GM06990 (cell line): ENCODE data around the gene PITPNM1.
A peak's percentile ranks its signal among the peaks of the same experiment; 100 is the strongest.
"Not testable (repeated sequence)": the region's sequence is repeated elsewhere in the genome, so short reads cannot be mapped to it uniquely, and the experiment has no call there.

ENCODE experiments used
- DNase-seq: peaks from one replicate; pipeline ENCODE4 v3.0.0-alpha.2; 2011; ENCODE audit not compliant: insufficient read length; ENCODE audit errors: extremely low read depth
- H3K27me3 ChIP-seq: replicated peaks from 2 replicates; pipeline ENCODE4 v1.6.0; 2011; ENCODE audit warnings: low read length; ENCODE audit not compliant: control insufficient read depth, insufficient read depth
- H3K36me3 ChIP-seq: 2 replicates; pipeline ENCODE4 v1.5.1; 2011; ENCODE audit warnings: low read length; ENCODE audit not compliant: control insufficient read depth, insufficient read depth
- H3K4me3 ChIP-seq: replicated peaks from 2 replicates; pipeline ENCODE4 v1.5.1; 2011; ENCODE audit warnings: low read depth, mild to moderate bottlenecking, control low read depth, low read length
- TF ChIP-seq, protein P1 (sequence below): IDR thresholded peaks from 2 replicates; pipeline ENCODE4 v1.5.1; 2011; ENCODE audit warnings: low read length, control low read depth, mild to moderate bottlenecking, inconsistent platforms; ENCODE audit not compliant: insufficient read depth, poor library complexity, severe bottlenecking

PITPNM1 gene

DNA sequence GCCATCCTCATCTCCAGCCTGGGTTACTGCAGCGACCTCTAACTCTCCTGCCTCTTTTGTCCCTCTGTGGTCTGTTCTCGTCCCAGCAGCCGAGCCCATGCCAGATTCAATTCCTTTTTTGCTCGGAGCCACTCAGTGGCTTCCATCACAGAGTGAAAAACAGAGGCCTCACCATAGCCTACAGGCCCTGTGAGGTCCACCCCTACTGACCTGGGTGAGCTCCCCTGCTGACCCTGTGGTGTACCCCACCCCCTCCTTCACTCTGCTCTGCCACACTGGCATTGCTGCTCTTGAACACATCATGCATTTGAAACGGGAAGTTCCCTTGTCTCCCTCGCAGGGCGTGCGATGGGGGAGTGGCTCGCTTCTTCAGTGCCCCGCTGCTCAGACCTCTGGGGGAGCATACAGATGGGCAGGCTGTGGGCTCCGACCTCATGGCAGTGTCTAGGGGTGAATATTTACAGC, 20.3 kb downstream of the PITPNM1 start:
- no peaks in the 10 kb centered on the region for H3K27me3 ChIP-seq
- TF ChIP-seq, protein P1, sequence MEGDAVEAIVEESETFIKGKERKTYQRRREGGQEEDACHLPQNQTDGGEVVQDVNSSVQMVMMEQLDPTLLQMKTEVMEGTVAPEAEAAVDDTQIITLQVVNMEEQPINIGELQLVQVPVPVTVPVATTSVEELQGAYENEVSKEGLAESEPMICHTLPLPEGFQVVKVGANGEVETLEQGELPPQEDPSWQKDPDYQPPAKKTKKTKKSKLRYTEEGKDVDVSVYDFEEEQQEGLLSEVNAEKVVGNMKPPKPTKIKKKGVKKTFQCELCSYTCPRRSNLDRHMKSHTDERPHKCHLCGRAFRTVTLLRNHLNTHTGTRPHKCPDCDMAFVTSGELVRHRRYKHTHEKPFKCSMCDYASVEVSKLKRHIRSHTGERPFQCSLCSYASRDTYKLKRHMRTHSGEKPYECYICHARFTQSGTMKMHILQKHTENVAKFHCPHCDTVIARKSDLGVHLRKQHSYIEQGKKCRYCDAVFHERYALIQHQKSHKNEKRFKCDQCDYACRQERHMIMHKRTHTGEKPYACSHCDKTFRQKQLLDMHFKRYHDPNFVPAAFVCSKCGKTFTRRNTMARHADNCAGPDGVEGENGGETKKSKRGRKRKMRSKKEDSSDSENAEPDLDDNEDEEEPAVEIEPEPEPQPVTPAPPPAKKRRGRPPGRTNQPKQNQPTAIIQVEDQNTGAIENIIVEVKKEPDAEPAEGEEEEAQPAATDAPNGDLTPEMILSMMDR = no peak
- peak overlapping the region; percentile 63 for H3K4me3 ChIP-seq
- peak; percentile 81 for DNase-seq
- H3K36me3 ChIP-seq = peaks cover 6% of the 10 kb centered on the region

DNA sequence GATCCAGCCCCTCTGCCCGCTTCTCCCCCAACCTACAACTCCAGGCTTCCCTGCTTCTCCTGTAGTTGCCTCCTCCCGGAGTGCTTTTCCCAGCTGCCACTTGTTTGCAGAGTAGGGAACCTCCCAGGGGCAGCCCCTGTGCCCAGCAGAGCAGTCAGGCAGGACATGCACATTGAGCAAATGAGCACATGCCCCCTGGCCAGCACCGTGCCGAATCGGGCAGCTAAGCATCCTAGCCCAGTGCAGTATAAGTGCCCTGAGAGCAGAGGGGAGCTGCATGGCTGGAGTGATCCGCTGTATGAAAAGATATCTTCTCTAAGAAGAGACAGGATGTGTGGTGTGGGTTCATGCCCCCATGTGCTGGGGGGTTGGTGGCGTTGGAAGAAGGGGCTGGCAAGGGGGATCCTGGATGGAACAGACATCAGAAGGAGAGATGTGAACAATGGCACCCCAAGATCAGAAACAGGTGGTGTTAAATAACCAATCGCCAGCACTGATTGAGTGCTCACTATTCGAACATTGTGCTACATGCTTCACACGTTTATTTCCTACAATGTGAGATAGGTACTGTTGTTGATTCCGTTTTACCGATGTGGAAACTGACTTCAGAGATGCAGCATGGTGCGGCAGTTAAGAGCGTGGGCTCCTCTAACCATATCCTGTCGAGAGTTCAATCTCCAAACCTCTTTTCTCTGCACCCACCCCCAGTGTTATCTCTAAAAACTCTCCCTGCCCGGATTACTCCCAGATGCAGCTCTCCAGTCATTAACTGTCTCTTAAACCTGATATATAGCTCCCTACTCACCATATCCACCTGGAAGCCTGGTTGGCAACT, 21.1 kb downstream of the PITPNM1 start:
- Histone ChIP-seq H3K36me3 (peaks cover under 1% of the 10 kb centered on the region; the same call in 1 of the 2 replicates), H3K27me3 (no peaks in the 10 kb centered on the region), H3K4me3 (peak overlapping the region; percentile 63)
- DNase-seq = peak; percentile 50
- TF ChIP-seq, protein P1 = no peak

DNA sequence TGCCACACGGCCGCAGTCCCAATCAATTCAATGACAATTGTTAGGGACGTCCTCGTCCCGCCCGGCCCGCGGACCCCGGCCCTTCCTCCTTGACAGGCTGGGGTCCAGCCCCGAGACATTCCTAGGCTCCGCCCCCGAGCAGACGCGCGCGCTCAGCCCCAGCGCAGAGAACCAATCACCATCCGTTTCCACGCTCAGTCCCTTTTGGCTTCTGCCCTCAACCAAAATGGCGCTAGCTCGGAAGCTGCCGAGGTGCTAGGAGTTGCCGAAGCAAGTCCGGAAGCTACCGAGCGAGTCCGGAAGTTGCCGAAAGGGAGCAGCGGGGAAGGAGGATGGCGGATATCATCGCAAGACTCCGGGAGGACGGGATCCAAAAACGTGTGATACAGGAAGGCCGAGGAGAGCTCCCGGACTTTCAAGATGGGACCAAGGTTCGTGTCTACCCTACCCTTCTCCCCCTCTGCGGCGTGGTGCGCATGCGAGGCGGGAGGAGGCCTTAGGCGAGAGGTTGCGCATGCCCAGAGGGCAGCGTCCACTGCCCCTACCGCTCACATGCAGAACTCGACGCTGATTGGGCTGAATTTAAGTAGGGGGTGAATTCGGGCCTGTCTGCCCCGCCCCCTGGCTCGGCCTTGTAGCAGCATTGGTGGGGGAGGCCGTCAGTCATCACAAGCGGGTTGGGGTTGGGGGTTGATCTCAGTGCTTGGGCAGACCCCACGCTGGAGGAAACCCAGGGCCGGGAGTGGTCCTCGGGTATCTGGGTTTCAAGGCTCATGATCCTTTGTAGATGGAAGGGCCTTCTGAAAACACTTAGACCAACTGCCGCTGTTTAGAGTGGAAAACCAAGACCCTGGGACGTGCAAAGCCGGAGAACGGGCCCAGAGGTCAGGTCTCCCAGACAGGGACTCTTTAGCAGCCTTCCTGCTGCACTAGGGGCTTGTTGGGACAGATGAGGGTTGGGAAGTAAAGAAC, 22.1 kb downstream of the PITPNM1 start, which contains the start of gene AIP:
AIP (plus strand) TSS at position 200 of the 972 bp plus-strand sequence; CDS start at position 333, 133 bp downstream.
- TF ChIP-seq, protein P1 = peak; percentile 3
- peak; percentile 96 for DNase-seq
- peak within 1 kb of the TSS; percentile 63 for H3K4me3 ChIP-seq
- H3K36me3 ChIP-seq = no peaks in the 10 kb centered on the region; the same call in 1 of the 2 replicates
- no peaks in the 10 kb centered on the region for H3K27me3 ChIP-seq

DNA sequence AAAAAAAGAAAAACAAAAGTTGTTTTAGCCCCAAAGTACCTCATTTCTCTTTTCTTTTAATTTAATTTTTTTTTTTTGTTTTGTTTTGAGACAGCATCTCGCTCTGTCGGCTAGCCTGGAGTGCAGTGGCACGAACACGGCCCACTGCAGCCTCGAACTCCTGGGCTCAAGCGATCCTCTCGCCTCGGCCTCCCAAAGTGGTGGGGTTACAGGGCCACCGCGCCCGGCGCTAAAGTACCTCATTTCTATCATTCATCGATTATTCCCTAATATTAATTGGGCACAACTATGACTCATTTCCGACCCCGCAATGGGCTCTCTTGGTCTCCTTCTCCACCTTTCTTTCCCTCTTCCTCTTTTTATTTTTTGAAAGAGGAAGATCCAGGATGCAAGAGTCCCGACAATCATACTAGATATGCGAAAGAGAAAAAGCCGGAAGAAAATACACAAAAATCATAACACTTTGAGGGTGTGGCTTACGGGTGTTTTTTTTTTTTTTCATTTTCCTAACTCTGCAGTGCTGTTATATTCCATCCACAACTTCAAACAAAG, 22.8 kb downstream of the PITPNM1 start:
- no peak for DNase-seq
- H3K27me3 ChIP-seq = no peaks in the 10 kb centered on the region
- H3K36me3 ChIP-seq = no peaks in the 10 kb centered on the region; the same call in 1 of the 2 replicates
- TF ChIP-seq, protein P1 = no peak
- H3K4me3 ChIP-seq = peak overlapping the region; percentile 63

DNA sequence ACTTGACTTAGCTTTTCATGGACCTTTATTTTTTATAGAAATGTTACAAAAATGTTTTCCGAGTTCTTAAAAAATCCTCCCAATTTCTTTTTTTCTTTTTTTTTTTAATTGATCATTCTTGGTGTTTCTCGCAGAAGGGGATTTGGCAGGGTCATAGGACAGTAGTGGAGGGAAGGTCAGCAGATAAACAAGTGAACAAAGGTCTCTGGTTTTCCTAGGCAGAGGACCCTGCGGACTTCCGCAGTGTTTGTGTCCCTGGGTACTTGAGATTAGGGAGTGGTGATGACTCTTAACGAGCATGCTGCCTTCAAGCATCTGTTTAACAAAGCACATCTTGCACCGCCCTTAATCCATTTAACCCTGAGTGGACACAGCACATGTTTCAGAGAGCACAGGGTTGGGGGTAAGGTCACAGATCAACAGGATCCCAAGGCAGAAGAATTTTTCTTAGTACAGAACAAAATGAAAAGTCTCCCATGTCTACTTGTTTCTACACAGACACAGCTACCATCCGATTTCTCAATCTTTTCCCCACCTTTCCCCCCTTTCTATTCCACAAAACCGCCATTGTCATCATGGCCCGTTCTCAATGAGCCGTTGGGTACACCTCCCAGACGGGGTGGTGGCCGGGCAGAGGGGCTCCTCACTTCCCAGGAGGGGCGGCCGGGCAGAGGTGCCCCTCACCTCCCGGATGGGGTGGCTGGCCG, 27.7 kb downstream of the PITPNM1 start:
- not testable (repeated sequence) for H3K36me3 ChIP-seq, DNase-seq, H3K27me3 ChIP-seq, H3K4me3 ChIP-seq

DNA sequence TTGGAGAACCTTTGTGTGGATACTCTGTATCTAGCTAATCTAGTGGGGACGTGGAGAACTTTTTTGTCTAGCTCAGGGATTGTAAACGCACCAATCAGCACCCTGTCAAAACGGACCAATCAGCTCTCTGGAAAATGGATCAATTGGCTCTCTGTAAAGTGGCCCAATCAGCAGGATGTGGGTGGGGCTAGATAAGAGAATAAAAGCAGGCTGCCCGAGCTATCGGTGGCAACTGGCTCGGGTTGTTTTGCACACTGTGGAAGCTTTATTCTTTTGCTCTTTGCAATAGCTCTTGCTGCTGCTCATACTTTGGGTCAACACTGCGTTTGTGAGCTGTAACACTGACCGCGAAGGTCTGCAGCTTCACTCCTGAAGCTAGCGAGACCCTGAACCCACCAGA, 28.5 kb downstream of the PITPNM1 start:
- H3K4me3 ChIP-seq, DNase-seq, H3K27me3 ChIP-seq, H3K36me3 ChIP-seq: not testable (repeated sequence)
